DND-41 (cell line): Measurements from ENCODE around the gene CFL1.

Experiments used
- ATAC-seq: fragments of 200-7000 bp; cut with Tn5 transposase; 3 replicates; pipeline ENCODE4 v1.9.1; 2021; ENCODE audit warnings: low read depth; ENCODE audit not compliant: insufficient read depth
- DNase-seq: peaks from one replicate; pipeline ENCODE4 v3.0.0-alpha.2; 2020
- H2AFZ ChIP-seq: 2 replicates; pipeline ENCODE4 v1.6.0; 2012; ENCODE audit warnings: low read depth, low read length
- H3K27ac ChIP-seq: 2 replicates; pipeline ENCODE4 v1.5.1; 2012; ENCODE audit warnings: low read length, inconsistent platforms
- H3K27me3 ChIP-seq: fragments of 200-600 bp; sonication (generic); 2 replicates; pipeline ENCODE4 v1.6.0; 2012; ENCODE audit warnings: low read length, mild to moderate bottlenecking, inconsistent platforms; ENCODE audit not compliant: insufficient read depth, poor library complexity
- H3K36me3 ChIP-seq: 2 replicates; pipeline ENCODE4 v1.5.1; 2012; ENCODE audit warnings: low read length, inconsistent platforms; ENCODE audit not compliant: insufficient read depth
- H3K4me1 ChIP-seq: 2 replicates; pipeline ENCODE4 v1.5.1; 2012; ENCODE audit warnings: mild to moderate bottlenecking, low read length; ENCODE audit not compliant: insufficient read depth
- H3K4me2 ChIP-seq: 2 replicates; pipeline ENCODE4 v1.6.0; 2012; ENCODE audit warnings: mild to moderate bottlenecking, moderate library complexity, low read length, inconsistent platforms; ENCODE audit not compliant: insufficient read depth
- H3K4me3 ChIP-seq, 2 experiments: fragments of 200-600 bp in 1 of 2; shearing (Covaris generic) in 1 of 2; 2 replicates each; pipeline ENCODE4 v1.5.1; 2012 to 2016; ENCODE audit warnings: inconsistent platforms in 2 of 2, low read length in 2 of 2, mild to moderate bottlenecking in 2 of 2, low read depth in 1 of 2, moderate library complexity in 1 of 2
- H3K79me2 ChIP-seq: 2 replicates; pipeline ENCODE4 v1.6.0; 2012; ENCODE audit warnings: low read length, inconsistent platforms; ENCODE audit not compliant: insufficient read depth
- H3K9ac ChIP-seq: 2 replicates; pipeline ENCODE4 v1.6.0; 2012; ENCODE audit warnings: low read depth, mild to moderate bottlenecking, inconsistent platforms, low read length, moderate library complexity
- H3K9me3 ChIP-seq: 2 replicates; pipeline ENCODE4 v1.5.1; 2012; ENCODE audit warnings: low read length, moderate library complexity, mild to moderate bottlenecking, inconsistent platforms; ENCODE audit not compliant: insufficient read depth, severe bottlenecking
- H4K20me1 ChIP-seq: 2 replicates; pipeline ENCODE4 v1.6.0; 2012; ENCODE audit warnings: low read length; ENCODE audit not compliant: insufficient read depth
- EZH2 ChIP-seq: IDR thresholded peaks from 3 replicates; pipeline ENCODE4 v1.6.1; 2012; ENCODE audit warnings: borderline replicate concordance, low read depth, mild to moderate bottlenecking, moderate library complexity, low read length, inconsistent platforms; ENCODE audit not compliant: severe bottlenecking
- TF ChIP-seq, protein P1 (sequence below): IDR thresholded peaks from 2 replicates; pipeline ENCODE4 v1.5.1; 2012; ENCODE audit warnings: borderline replicate concordance, low read length, moderate library complexity, mild to moderate bottlenecking; ENCODE audit not compliant: poor library complexity, severe bottlenecking; ENCODE audit errors: extremely low read depth

The CFL1 gene

DNA sequence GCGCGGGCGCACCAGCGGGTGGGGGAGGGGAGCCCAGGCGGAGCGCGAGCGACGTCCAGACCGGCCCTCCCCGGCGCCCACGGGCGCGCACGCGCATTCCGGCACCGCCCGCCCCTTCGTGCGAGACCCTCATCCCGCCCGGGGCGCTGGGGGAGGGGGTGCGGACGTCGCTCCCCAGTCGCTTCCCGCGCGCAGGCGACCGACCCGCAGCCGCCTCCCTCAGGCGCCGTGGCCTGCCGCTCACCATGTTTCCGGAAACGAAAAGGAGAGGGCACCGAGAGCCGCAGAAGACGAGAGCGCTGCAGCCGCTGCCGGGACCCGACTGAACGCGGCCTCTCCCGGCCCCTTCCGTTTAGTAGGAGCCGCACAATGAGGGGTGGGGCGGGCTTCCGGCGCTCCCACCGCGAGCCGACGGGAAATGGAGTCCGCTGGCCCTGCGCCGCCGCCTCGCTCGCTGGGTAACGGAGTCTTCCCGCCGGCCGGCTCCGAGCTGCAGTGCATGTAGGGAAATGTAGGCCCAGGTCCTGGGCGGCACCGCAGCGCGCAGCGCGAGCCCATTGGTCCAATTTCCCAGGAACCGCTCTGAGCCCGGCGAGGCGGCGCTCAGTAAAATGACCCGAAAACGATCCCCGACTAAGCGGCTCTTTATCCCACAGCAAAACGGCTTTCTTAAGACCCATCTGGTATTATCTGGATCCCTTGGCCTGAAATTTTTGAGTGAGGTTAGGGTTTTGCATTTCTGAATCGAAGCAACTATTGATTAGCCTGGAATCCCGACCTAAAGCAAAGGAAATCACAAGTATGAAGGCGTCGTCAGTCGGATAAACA lies at the start of gene CFL1:
Gene CFL1, minus strand, starts transcription at position 328 of the 828 bp plus-strand sequence. Its CDS starts 81 bp downstream, at position 247.
- H4K20me1 ChIP-seq = peaks cover 59% of the 10 kb centered on the region
- peak; percentile 70 for ATAC-seq
- H3K27ac ChIP-seq = peak within 1 kb of the TSS; percentile 84
- H3K4me2 ChIP-seq = peak within 1 kb of the TSS; percentile 81
- H3K9ac ChIP-seq = peak within 1 kb of the TSS; percentile 86
- peak within 1 kb of the TSS; percentile 76 for H2AFZ ChIP-seq
- H3K79me2 ChIP-seq = peaks cover 71% of the 10 kb centered on the region
- H3K4me3 ChIP-seq = peak within 1 kb of the TSS; percentile 50 to 72
- no peak for TF ChIP-seq EZH2
- TF ChIP-seq, protein P1, sequence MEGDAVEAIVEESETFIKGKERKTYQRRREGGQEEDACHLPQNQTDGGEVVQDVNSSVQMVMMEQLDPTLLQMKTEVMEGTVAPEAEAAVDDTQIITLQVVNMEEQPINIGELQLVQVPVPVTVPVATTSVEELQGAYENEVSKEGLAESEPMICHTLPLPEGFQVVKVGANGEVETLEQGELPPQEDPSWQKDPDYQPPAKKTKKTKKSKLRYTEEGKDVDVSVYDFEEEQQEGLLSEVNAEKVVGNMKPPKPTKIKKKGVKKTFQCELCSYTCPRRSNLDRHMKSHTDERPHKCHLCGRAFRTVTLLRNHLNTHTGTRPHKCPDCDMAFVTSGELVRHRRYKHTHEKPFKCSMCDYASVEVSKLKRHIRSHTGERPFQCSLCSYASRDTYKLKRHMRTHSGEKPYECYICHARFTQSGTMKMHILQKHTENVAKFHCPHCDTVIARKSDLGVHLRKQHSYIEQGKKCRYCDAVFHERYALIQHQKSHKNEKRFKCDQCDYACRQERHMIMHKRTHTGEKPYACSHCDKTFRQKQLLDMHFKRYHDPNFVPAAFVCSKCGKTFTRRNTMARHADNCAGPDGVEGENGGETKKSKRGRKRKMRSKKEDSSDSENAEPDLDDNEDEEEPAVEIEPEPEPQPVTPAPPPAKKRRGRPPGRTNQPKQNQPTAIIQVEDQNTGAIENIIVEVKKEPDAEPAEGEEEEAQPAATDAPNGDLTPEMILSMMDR = no peak
- H3K4me1 ChIP-seq = peaks cover 55% of the 10 kb centered on the region
- peaks cover 70% of the 10 kb centered on the region for H3K36me3 ChIP-seq
- H3K27me3 ChIP-seq = no peaks in the 10 kb centered on the region
- no peaks in the 10 kb centered on the region for H3K9me3 ChIP-seq
- DNase-seq = peak; percentile 98

DNA sequence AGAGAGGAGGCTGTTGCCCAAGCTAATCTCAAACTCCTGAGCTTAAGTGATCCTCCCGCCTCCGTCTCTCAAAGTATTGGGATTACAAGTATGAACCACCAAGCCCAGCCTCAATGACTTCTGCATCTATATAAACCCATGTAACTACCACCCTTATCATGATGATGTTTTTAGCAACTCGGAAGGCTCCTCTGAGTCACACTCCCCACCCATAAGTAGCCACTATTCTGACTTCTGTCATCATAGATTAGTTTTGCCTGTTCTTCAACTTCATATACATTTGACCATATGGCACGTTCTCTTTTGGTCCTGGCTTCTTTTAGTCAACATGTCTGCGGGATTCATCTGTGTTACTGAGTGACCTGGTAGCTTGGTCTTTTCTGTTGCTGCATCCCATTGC lies 48.6 kb upstream of the CFL1 start:
- ATAC-seq = no peak
- no peaks in the 10 kb centered on the region for H3K79me2 ChIP-seq

DNA sequence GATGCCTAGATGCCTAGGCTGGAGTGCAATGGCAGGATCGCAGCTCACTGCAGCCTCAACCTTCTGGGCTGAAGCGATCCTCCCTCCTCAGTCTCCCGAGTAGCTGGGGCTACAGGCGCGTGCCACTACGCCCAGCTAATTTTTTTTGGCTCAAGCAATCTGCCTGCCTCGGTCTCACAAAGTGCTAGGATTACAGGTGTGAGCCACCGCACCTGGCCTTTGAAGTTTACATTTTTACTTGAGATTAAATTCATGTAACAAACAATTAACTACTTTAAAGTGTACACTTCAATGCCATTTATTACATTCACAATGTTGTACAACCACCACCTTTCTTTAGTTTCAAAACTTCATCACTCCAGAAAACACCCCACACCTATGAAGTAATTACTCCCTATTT lies 45.7 kb upstream of the CFL1 start:
- TF ChIP-seq, protein P1 = no peak
- TF ChIP-seq EZH2 = no peak
- no peak overlapping the region for H3K4me2 ChIP-seq
- H3K4me1 ChIP-seq = peaks cover 19% of the 10 kb centered on the region
- no peaks in the 10 kb centered on the region for H3K36me3 ChIP-seq
- H3K9me3 ChIP-seq = no peaks in the 10 kb centered on the region
- H3K27ac ChIP-seq = no peak overlapping the region
- H3K9ac ChIP-seq = no peak overlapping the region
- DNase-seq (no peak), ATAC-seq (no peak)
- peaks cover 43% of the 10 kb centered on the region for H3K27me3 ChIP-seq
- H3K79me2 ChIP-seq = no peaks in the 10 kb centered on the region
- no peak overlapping the region for H3K4me3 ChIP-seq
- 0 out of 2 replicates have a peak, but pooled peaks cover 5% of the 10 kb centered on the region for H4K20me1 ChIP-seq
- H2AFZ ChIP-seq = no peak overlapping the region

More for the DNA sequence above, 48.6 kb upstream of the CFL1 start:
- Histone ChIP-seq H3K9ac (no peak overlapping the region), H3K4me1 (peaks cover 6% of the 10 kb centered on the region), H3K27me3 (peaks cover 14% of the 10 kb centered on the region), H2AFZ (no peak overlapping the region), H3K36me3 (no peaks in the 10 kb centered on the region), H3K4me3 (no peak overlapping the region), H3K4me2 (no peak overlapping the region), H3K9me3 (no peaks in the 10 kb centered on the region), H3K27ac (no peak overlapping the region), H4K20me1 (no peaks in the 10 kb centered on the region)
- TF ChIP-seq, protein P1 = no peak
- TF ChIP-seq EZH2 = no peak
- DNase-seq = no peak
